Endodermal cell (in vitro differentiated cells): ENCODE results near the gene PPP1CA. TPM values are rescaled to one million over a fixed set of nuclear protein-coding genes. Genes with fewer than 3 reads are reported as not detected.
A peak's percentile ranks its signal among the peaks of the same experiment; 100 is the strongest.

ENCODE experiments used
- DNase-seq: peaks from one replicate; pipeline ENCODE4 v3.0.0-alpha.2; 2017
- H3K27ac ChIP-seq: 2 replicates; pipeline ENCODE4 v1.5.1; 2013; ENCODE audit warnings: mild to moderate bottlenecking, low read depth, low read length, moderate library complexity
- H3K27me3 ChIP-seq: 2 replicates; pipeline ENCODE4 v1.6.1; 2013; ENCODE audit warnings: mild to moderate bottlenecking, low read length, moderate library complexity; ENCODE audit not compliant: insufficient read depth, control insufficient read depth, poor library complexity, severe bottlenecking
- H3K36me3 ChIP-seq: 2 replicates; pipeline ENCODE4 v1.7.0; 2013; ENCODE audit warnings: mild to moderate bottlenecking, low read length, moderate library complexity; ENCODE audit not compliant: control insufficient read depth, insufficient read depth
- H3K4me1 ChIP-seq: one replicate; pipeline ENCODE4 v1.7.0; 2013; ENCODE audit warnings: low read length; ENCODE audit not compliant: control insufficient read depth, insufficient read depth
- H3K4me3 ChIP-seq: 2 replicates; pipeline ENCODE4 v1.5.1; 2013; ENCODE audit warnings: mild to moderate bottlenecking, low read length, moderate library complexity
- H3K9ac ChIP-seq: 2 replicates; pipeline ENCODE4 v1.6.1; 2013; ENCODE audit warnings: mild to moderate bottlenecking, low read length, moderate library complexity; ENCODE audit not compliant: poor library complexity, severe bottlenecking; ENCODE audit errors: extremely low read depth
- H3K9me3 ChIP-seq: 2 replicates; pipeline ENCODE4 v1.6.1; 2013; ENCODE audit warnings: mild to moderate bottlenecking, low read length, moderate library complexity; ENCODE audit not compliant: control insufficient read depth
- H3K27ac Mint-ChIP-seq: 2 replicates; pipeline ENCODE4 v1.8.0; 2020; ENCODE audit warnings: mixed read lengths
- H3K27me3 Mint-ChIP-seq: 2 replicates; pipeline ENCODE4 v1.8.0; 2021; ENCODE audit warnings: mild to moderate bottlenecking, mixed read lengths; ENCODE audit not compliant: insufficient read depth
- H3K36me3 Mint-ChIP-seq: 2 replicates; pipeline ENCODE4 v1.8.0; 2020; ENCODE audit warnings: low read depth, mixed read lengths
- H3K4me1 Mint-ChIP-seq: 2 replicates; pipeline ENCODE4 v1.8.0; 2020; ENCODE audit warnings: mixed read lengths
- H3K4me3 Mint-ChIP-seq: 2 replicates; pipeline ENCODE4 v1.8.0; 2020; ENCODE audit warnings: mild to moderate bottlenecking, moderate library complexity, mixed read lengths
- H3K9me3 Mint-ChIP-seq: 2 replicates; pipeline ENCODE4 v1.8.0; 2020; ENCODE audit warnings: mild to moderate bottlenecking, mixed read lengths
- CTCF ChIP-seq: fragments of 200-600 bp; sonication (generic); conservative IDR thresholded peaks from 2 replicates; pipeline ENCODE4 v1.5.0; 2021; ENCODE audit warnings: antibody characterized with exemption, mild to moderate bottlenecking
- WGBS, 2 experiments: methylation state at CpG; one replicate each; pipeline versions ENCODE4 v1.1.5 to v1.1.7; 2013; ENCODE audit warnings: missing lambda C conversion rate in 2 of 2, mixed read lengths in 1 of 2; ENCODE audit not compliant: insufficient coverage in 1 of 2, insufficient read length in 1 of 2; 5-methylcytosine and 5-hydroxymethylcytosine counted together
- long read RNA-seq, 4 experiments: library from polyadenylated mRNA in 2 of 4; library from RNA in 1 of 4; library from capped mRNA in 1 of 4; stranded (forward) in 3 of 4; unstranded in 1 of 4; transcript quantifications; one replicate each; pipeline ENCODE4 v2.0.0, GENCODE V29; 2020 to 2021; ENCODE audit warnings: inconsistent platforms in 1 of 4
- polyA plus RNA-seq, 2 experiments: library from polyadenylated mRNA; stranded (reverse); fragments of 50-300 nt; gene quantifications; one replicate each; pipeline ENCODE4 v1.2.3, GENCODE V29; 2013
- total RNA-seq, 2 donors: library from RNA; stranded (reverse); fragmentation: NEBNext Ultra II Directional in 1 of 2; extraction: Animal tissue kit (Norgen Biotek cat#: 25700) in 1 of 2; gene quantifications; 2 replicates in 1 of 2; 3 replicates in 1 of 2; pipeline ENCODE4 v1.2.1, GENCODE V29; 2021

PPP1CA gene
- 100 to 1,000 TPM; 182 to 212 TPM for total RNA-seq
- 151 TPM for polyA plus RNA-seq (2013, experiment 1 of 2)
- 148 TPM for polyA plus RNA-seq (2013, experiment 2 of 2)
- long read RNA-seq, experiment 1, transcript PPP1CA-203 (7 exons, 1,476 nt) = major isoform, 99 of 128 reads
- long read RNA-seq, experiment 1, partial matches to known transcripts = 17 of 128 reads
- long read RNA-seq, experiment 1, other reads (novel, unspliced or antisense) = 10 of 128 reads
- long read RNA-seq, experiment 2, transcript PPP1CA-202 (6 exons, 1,054 nt) = minor isoform, 15 of 489 reads
- long read RNA-seq, experiment 2, transcript PPP1CA-204 (6 exons, 1,677 nt) = minor isoform, 5 of 489 reads
- long read RNA-seq, experiment 2, transcript PPP1CA-203 (7 exons, 1,476 nt) = major isoform, 445 of 489 reads
- long read RNA-seq, experiment 2, partial matches to known transcripts = 3 of 489 reads
- long read RNA-seq, experiment 2, other reads (novel, unspliced or antisense) = 17 of 489 reads
- long read RNA-seq, experiment 3, transcript PPP1CA-201 (7 exons, 1,389 nt) = minor isoform, 9 of 1,357 reads
- long read RNA-seq, experiment 3, transcript PPP1CA-204 (6 exons, 1,677 nt) = minor isoform, 24 of 1,357 reads
- long read RNA-seq, experiment 3, transcript PPP1CA-203 (7 exons, 1,476 nt) = major isoform, 1,255 of 1,357 reads
- long read RNA-seq, experiment 3, transcript PPP1CA-202 (6 exons, 1,054 nt) = minor isoform, 38 of 1,357 reads
- long read RNA-seq, experiment 3, partial matches to known transcripts = 5 of 1,357 reads
- long read RNA-seq, experiment 3, other reads (novel, unspliced or antisense) = 23 of 1,357 reads
- long read RNA-seq, experiment 4, transcript PPP1CA-203 (7 exons, 1,476 nt) = major isoform, 107 of 119 reads
- long read RNA-seq, experiment 4, partial matches to known transcripts = 7 of 119 reads
- long read RNA-seq, experiment 4, other reads (novel, unspliced or antisense) = 2 of 119 reads

- Mint-ChIP-seq H3K4me3 (peak within 1 kb of the TSS; percentile 66), H3K27ac (no peak within 1 kb of the TSS), H3K27me3 (no peaks in the 10 kb centered on the region), H3K9me3 (no peaks in the 10 kb centered on the region), H3K36me3 (peaks cover 30% of the 10 kb centered on the region), H3K4me1 (peaks cover 12% of the 10 kb centered on the region)
- H3K27ac ChIP-seq = peak within 1 kb of the TSS; percentile 44
- H3K9me3 ChIP-seq = no peaks in the 10 kb centered on the region
- H3K27me3 ChIP-seq = no peaks in the 10 kb centered on the region
- WGBS, 2 experiments = 0% methylated on average over 4 to 72 of the region's 73 CpGs
- peak within 1 kb of the TSS; percentile 75 for H3K9ac ChIP-seq
- peak; percentile 95 for DNase-seq
- H3K4me3 ChIP-seq = peak within 1 kb of the TSS; percentile 94
- H3K36me3 ChIP-seq = peaks cover 28% of the 10 kb centered on the region
- peak; percentile 76 for TF ChIP-seq CTCF
- H3K4me1 ChIP-seq = peaks cover 10% of the 10 kb centered on the region
Measured at GRCh38 chr11:67401495-67402191, at the start of gene PPP1CA. TSS of gene PPP1CA (minus strand) at chr11:67401858. CDS start at chr11:67401782, 76 bp downstream.

- no peaks in the 10 kb centered on the region for H3K9me3 ChIP-seq
- no peaks in the 10 kb centered on the region for H3K4me1 Mint-ChIP-seq
- no peaks in the 10 kb centered on the region for H3K4me1 ChIP-seq
- TF ChIP-seq CTCF = no peak
- H3K27ac ChIP-seq = peak overlapping the region; percentile 66
- no peaks in the 10 kb centered on the region for H3K27me3 Mint-ChIP-seq
- no peaks in the 10 kb centered on the region for H3K36me3 ChIP-seq
- no peak overlapping the region for H3K4me3 ChIP-seq
- no peaks in the 10 kb centered on the region for H3K36me3 Mint-ChIP-seq
- 82 to 89% methylated on average over 15 to 25 of the region's 25 CpGs for WGBS, 2 experiments
- H3K9me3 Mint-ChIP-seq = no peaks in the 10 kb centered on the region
- H3K27ac Mint-ChIP-seq = no peak overlapping the region
- no peaks in the 10 kb centered on the region for H3K27me3 ChIP-seq
- peak; percentile 36 for DNase-seq
- no peak overlapping the region for H3K9ac ChIP-seq
- no peak overlapping the region for H3K4me3 Mint-ChIP-seq
Measured at GRCh38 chr11:67450796-67451657, 49.4 kb upstream of the PPP1CA start.
